ENCODE data around the gene CRP.
"Not testable (repeated sequence)": the region's sequence is repeated elsewhere in the genome, so short reads cannot be mapped to it uniquely, and the experiment has no call there.

GRCh38 chr1:159723188-159723587, 8.8 kb upstream of the CRP start:
- not testable (repeated sequence) for TF ChIP-seq CTCF (IDR thresholded peaks at IDR 0.05); POLR2A (IDR thresholded peaks at IDR 0.05; ENCODE audit: low read depth); POLR2AphosphoS5 (IDR thresholded peaks at IDR 0.05)
